Smooth muscle cell (in vitro differentiated cells): ENCODE results near the gene MKRN2. TPM values are rescaled to one million over a fixed set of nuclear protein-coding genes. Genes with fewer than 3 reads are reported as not detected.

Experiments used
- DNase-seq: peaks from one replicate; lab custom pipeline; 2025; ENCODE audit not compliant: unreplicated experiment; lab: John Stamatoyannopoulos, UW
- H2AFZ ChIP-seq: fragments of 200-600 bp; sonication (generic); 2 replicates; pipeline ENCODE4 v1.6.0; 2016; ENCODE audit warnings: antibody characterized with exemption, low read depth, mild to moderate bottlenecking
- H3F3A ChIP-seq: fragments of 200-600 bp; sonication (generic); 2 replicates; pipeline ENCODE4 v1.6.0; 2017; ENCODE audit warnings: antibody characterized with exemption, low read depth
- H3K27ac ChIP-seq: fragments of 200-600 bp; sonication (generic); 2 replicates; pipeline ENCODE4 v1.5.1; 2016; ENCODE audit warnings: low read depth, mild to moderate bottlenecking
- H3K27me3 ChIP-seq: fragments of 200-600 bp; sonication (generic); 2 replicates; pipeline ENCODE4 v1.6.1; 2016; ENCODE audit warnings: low read depth, mild to moderate bottlenecking
- H3K36me3 ChIP-seq: fragments of 200-600 bp; sonication (generic); 2 replicates; pipeline ENCODE4 v1.5.1; 2016; ENCODE audit warnings: low read depth
- H3K4me1 ChIP-seq: fragments of 200-600 bp; sonication (generic); 2 replicates; pipeline ENCODE4 v1.5.1; 2016; ENCODE audit warnings: low read depth
- H3K4me2 ChIP-seq: fragments of 200-600 bp; sonication (generic); 2 replicates; pipeline ENCODE4 v1.6.0; 2016; ENCODE audit warnings: mild to moderate bottlenecking
- H3K4me3 ChIP-seq: fragments of 200-600 bp; sonication (generic); 2 replicates; pipeline ENCODE4 v1.5.1; 2016; ENCODE audit warnings: mild to moderate bottlenecking
- H3K79me2 ChIP-seq: fragments of 200-600 bp; sonication (generic); 2 replicates; pipeline ENCODE4 v1.6.0; 2016; ENCODE audit warnings: low read depth, mild to moderate bottlenecking
- H3K9ac ChIP-seq: fragments of 200-600 bp; sonication (generic); 2 replicates; pipeline ENCODE4 v1.6.0; 2016; ENCODE audit warnings: low read depth
- H3K9me3 ChIP-seq: fragments of 200-600 bp; sonication (generic); replicated peaks from 2 replicates; pipeline ENCODE4 v1.5.1; 2016; ENCODE audit warnings: low read depth
- H4K20me1 ChIP-seq: fragments of 200-600 bp; sonication (generic); 2 replicates; pipeline ENCODE4 v1.6.0; 2016; ENCODE audit warnings: low read depth
- WGBS: methylation state at CpG from one replicate; pipeline ENCODE4 v1.1.7; 2016; ENCODE audit warnings: low lambda C conversion rate; 5-methylcytosine and 5-hydroxymethylcytosine counted together
- polyA plus RNA-seq: library from polyadenylated mRNA; unstranded; fragments of >200 nt; fragmentation: Nextera tagmentation; extraction: Ambion mirVana; gene quantifications from 2 replicates; pipeline ENCODE4 v1.2.1, GENCODE V29; 2016
- total RNA-seq: library from RNA; depleted of rRNA; stranded (reverse); fragments of >200 nt; gene quantifications from 2 replicates; pipeline ENCODE4 v1.2.3, GENCODE V29; 2014
- TF ChIP-seq, protein P1 (sequence below): fragments of 200-600 bp; sonication (generic); IDR thresholded peaks from 2 replicates; pipeline ENCODE4 v1.5.1; 2017; ENCODE audit warnings: borderline replicate concordance, mild to moderate bottlenecking, antibody characterized with exemption; ENCODE audit not compliant: insufficient read depth, poor library complexity, severe bottlenecking

Gene MKRN2
- total RNA-seq (29.3 and 40.1 TPM in 2 replicates), polyA plus RNA-seq (36.6 and 38.3 TPM in 2 replicates)

GRCh38 chr3:12556690-12557472 is at the start of gene MKRN2:
Gene MKRN2 (plus strand): TSS chr3:12557087. CDS start chr3:12557151, 64 bp downstream.
- Histone ChIP-seq H3K9ac (peak within 1 kb of the TSS; percentile 82), H3K4me3 (peak within 1 kb of the TSS; percentile 84), H3F3A (no peaks in the 10 kb centered on the region), H3K4me1 (peaks cover 21% of the 10 kb centered on the region), H3K9me3 (no peaks in the 10 kb centered on the region), H2AFZ (peak within 1 kb of the TSS; percentile 99), H3K79me2 (peaks cover 43% of the 10 kb centered on the region), H4K20me1 (peaks cover 43% of the 10 kb centered on the region), H3K27me3 (no peaks in the 10 kb centered on the region), H3K4me2 (peak within 1 kb of the TSS; percentile 94), H3K36me3 (no peaks in the 10 kb centered on the region), H3K27ac (peak within 1 kb of the TSS; percentile 87)
- DNase-seq = peak; percentile 64
- WGBS = 1% methylated on average over 71 of the region's 77 CpGs
- TF ChIP-seq, protein P1, sequence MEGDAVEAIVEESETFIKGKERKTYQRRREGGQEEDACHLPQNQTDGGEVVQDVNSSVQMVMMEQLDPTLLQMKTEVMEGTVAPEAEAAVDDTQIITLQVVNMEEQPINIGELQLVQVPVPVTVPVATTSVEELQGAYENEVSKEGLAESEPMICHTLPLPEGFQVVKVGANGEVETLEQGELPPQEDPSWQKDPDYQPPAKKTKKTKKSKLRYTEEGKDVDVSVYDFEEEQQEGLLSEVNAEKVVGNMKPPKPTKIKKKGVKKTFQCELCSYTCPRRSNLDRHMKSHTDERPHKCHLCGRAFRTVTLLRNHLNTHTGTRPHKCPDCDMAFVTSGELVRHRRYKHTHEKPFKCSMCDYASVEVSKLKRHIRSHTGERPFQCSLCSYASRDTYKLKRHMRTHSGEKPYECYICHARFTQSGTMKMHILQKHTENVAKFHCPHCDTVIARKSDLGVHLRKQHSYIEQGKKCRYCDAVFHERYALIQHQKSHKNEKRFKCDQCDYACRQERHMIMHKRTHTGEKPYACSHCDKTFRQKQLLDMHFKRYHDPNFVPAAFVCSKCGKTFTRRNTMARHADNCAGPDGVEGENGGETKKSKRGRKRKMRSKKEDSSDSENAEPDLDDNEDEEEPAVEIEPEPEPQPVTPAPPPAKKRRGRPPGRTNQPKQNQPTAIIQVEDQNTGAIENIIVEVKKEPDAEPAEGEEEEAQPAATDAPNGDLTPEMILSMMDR = no peak

GRCh38 chr3:12507591-12508281 is 49.2 kb upstream of the MKRN2 start:
- TF ChIP-seq, protein P1 = no peak
- Histone ChIP-seq H3K79me2 (no peaks in the 10 kb centered on the region), H3K4me3 (no peak overlapping the region), H2AFZ (no peak overlapping the region), H3K9ac (no peak overlapping the region), H3K9me3 (no peaks in the 10 kb centered on the region), H4K20me1 (peaks cover 3% of the 10 kb centered on the region), H3F3A (peaks cover 15% of the 10 kb centered on the region), H3K4me2 (peak overlapping the region; percentile 27), H3K27me3 (no peaks in the 10 kb centered on the region), H3K36me3 (no peaks in the 10 kb centered on the region), H3K4me1 (peaks cover 17% of the 10 kb centered on the region), H3K27ac (peak overlapping the region; percentile 52)
- 70% methylated on average over 8 of the region's 8 CpGs for WGBS
- no peak for DNase-seq

DNA sequence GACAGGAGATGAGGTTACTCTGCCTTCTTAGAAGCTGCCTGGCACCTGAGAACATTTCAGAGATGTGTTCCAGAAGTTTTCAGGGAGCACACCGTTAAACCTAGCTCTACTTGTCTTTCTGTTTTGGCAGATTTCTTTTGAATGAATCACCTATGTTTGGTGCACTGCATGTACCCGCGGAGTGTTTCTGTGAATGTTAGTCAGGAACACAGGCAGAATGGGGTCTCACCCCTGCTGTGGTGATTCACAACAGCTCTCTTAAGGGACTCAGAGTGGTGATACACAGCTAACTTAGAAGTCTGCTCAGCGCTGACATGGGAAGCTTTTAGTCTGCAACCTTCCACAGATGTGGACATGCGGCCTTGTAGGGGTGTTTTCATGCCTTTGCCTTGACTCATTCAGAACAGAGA is 48.6 kb upstream of the MKRN2 start:
- H3K4me2 ChIP-seq = peak overlapping the region; percentile 27
- H3K27me3 ChIP-seq = no peaks in the 10 kb centered on the region
- no peak overlapping the region for H2AFZ ChIP-seq
- WGBS = 5% methylated on average over 5 of the region's 5 CpGs
- H3K4me3 ChIP-seq = no peak overlapping the region
- no peaks in the 10 kb centered on the region for H3K9me3 ChIP-seq
- H4K20me1 ChIP-seq = peaks cover 3% of the 10 kb centered on the region
- H3K79me2 ChIP-seq = no peaks in the 10 kb centered on the region
- H3F3A ChIP-seq = peaks cover 15% of the 10 kb centered on the region
- H3K9ac ChIP-seq = no peak overlapping the region
- no peak for DNase-seq
- TF ChIP-seq, protein P1 = no peak
- H3K36me3 ChIP-seq = no peaks in the 10 kb centered on the region
- peak overlapping the region; percentile 52 for H3K27ac ChIP-seq
- H3K4me1 ChIP-seq = peaks cover 17% of the 10 kb centered on the region
